Ascending aorta (tissue), 2 donors: ENCODE measurements around the gene HDAC10. TPM values are rescaled to one million over a fixed set of nuclear protein-coding genes. Genes with fewer than 3 reads are reported as not detected.

ENCODE experiments used
- DNase-seq, 2 donors: peaks; one replicate each; pipeline ENCODE4 v3.0.0-alpha.2; 2019; ENCODE audit warnings: low spot score in 2 of 2
- H3K27ac ChIP-seq, 2 donors: fragments of 200-600 bp; sonication (generic); one replicate each; pipeline ENCODE4 v1.5.1; 2016 to 2017; ENCODE audit warnings: mild to moderate bottlenecking in 1 of 2
- H3K27me3 ChIP-seq: fragments of 200-600 bp; sonication (generic); one replicate; pipeline ENCODE4 v1.5.1; 2017
- H3K36me3 ChIP-seq, 2 donors: fragments of 200-600 bp; sonication (generic); one replicate each; pipeline ENCODE4 v1.5.1; 2016
- H3K4me1 ChIP-seq, 2 donors: fragments of 200-600 bp; sonication (generic); one replicate each; pipeline ENCODE4 v1.5.1; 2016 to 2017; ENCODE audit warnings: mild to moderate bottlenecking in 1 of 2
- H3K4me3 ChIP-seq, 2 donors: fragments of 200-600 bp; sonication (generic); one replicate each; pipeline ENCODE4 v1.5.1; 2016 to 2017; ENCODE audit warnings: mild to moderate bottlenecking in 1 of 2
- H3K9me3 ChIP-seq, 2 donors: fragments of 200-600 bp; sonication (generic); one replicate each; pipeline ENCODE4 v1.5.1; 2016
- CTCF ChIP-seq, 3 experiments: fragments of 200-600 bp in 2 of 3; fragments of 450-650 bp in 1 of 3; sonication (generic) in 2 of 3; IDR thresholded peaks; one replicate each; pipeline ENCODE4 v1.5.1; 2016 to 2019; ENCODE audit warnings: antibody characterized with exemption in 3 of 3, mild to moderate bottlenecking in 1 of 3, moderate library complexity in 1 of 3
- intact Hi-C: fragments of 100-400 bp; cut with DNase I; formaldehyde crosslinking; loops from one replicate; pipeline ENCODE4 v1.15.1; 2023
- total RNA-seq: library from RNA; depleted of rRNA; stranded (reverse); fragments of >200 nt; gene quantifications from one replicate; pipeline ENCODE4 v1.1.0, GENCODE V29; 2016

HDAC10 gene
- total RNA-seq, 1 donor from 2014 or later: 73.2 TPM

GRCh38 chr22:50270666-50271394 lies 19.8 kb upstream of the HDAC10 start:
- Histone ChIP-seq H3K4me3 (peak overlapping the region; percentile 49 to 66), H3K9me3 (no peaks in the 10 kb centered on the region), H3K27ac (peak overlapping the region in 1 of 2 donors; percentile 41), H3K27me3 (no peaks in the 10 kb centered on the region), H3K4me1 (peaks cover 15 to 34% of the 10 kb centered on the region in 2 donors), H3K36me3 (peaks cover 11% of the 10 kb centered on the region in 2 donors)
- intact Hi-C loops: loop anchor here (2.0 kb wide), 1 partner anchor 18 kb away; no protein-coding TSS in a partner anchor
- TF ChIP-seq CTCF (IDR thresholded peaks at IDR 0.05): no peak
- peak in 1 of 2 donors; percentile 84 for DNase-seq

GRCh38 chr22:50269970-50270665 lies 19.1 kb upstream of the HDAC10 start, which contains the start of gene MAPK11:
MAPK11 (minus strand) TSS chr22:50270380; CDS start chr22:50270292, 88 bp downstream.
- peaks cover 15 to 34% of the 10 kb centered on the region in 2 donors for H3K4me1 ChIP-seq
- H3K27me3 ChIP-seq: no peaks in the 10 kb centered on the region
- TF ChIP-seq CTCF (IDR thresholded peaks at IDR 0.05): no peak
- no peaks in the 10 kb centered on the region for H3K9me3 ChIP-seq
- peak within 1 kb of the TSS; percentile 49 to 66 for H3K4me3 ChIP-seq
- no peak for DNase-seq
- peak within 1 kb of the TSS; percentile 42 to 51 for H3K27ac ChIP-seq
- intact Hi-C loops: loop anchor here (2.0 kb wide), 1 partner anchor 17 kb away; no protein-coding TSS in a partner anchor
- H3K36me3 ChIP-seq: peaks cover 3 to 4% of the 10 kb centered on the region in 2 donors

- H3K27me3 ChIP-seq: no peaks in the 10 kb centered on the region
- H3K9me3 ChIP-seq: no peaks in the 10 kb centered on the region
- TF ChIP-seq CTCF (IDR thresholded peaks at IDR 0.05): no peak
- intact Hi-C loops: no loop called here
- H3K4me1 ChIP-seq: peaks cover 15 to 34% of the 10 kb centered on the region in 2 donors
- peak overlapping the region; percentile 49 to 66 for H3K4me3 ChIP-seq
- DNase-seq: no peak
- peak overlapping the region; percentile 42 to 51 for H3K27ac ChIP-seq
- H3K36me3 ChIP-seq: no peaks in the 10 kb centered on the region
These were observed 18.5 kb upstream of the HDAC10 start for GRCh38 chr22:50269573-50269969.

GRCh38 chr22:50268655-50269113 lies 17.6 kb upstream of the HDAC10 start:
- no peak for DNase-seq
- no peak overlapping the region for H3K27ac ChIP-seq
- intact Hi-C loops: no loop called here
- H3K4me1 ChIP-seq: peaks cover 15 to 34% of the 10 kb centered on the region in 2 donors
- H3K27me3 ChIP-seq: no peaks in the 10 kb centered on the region
- no peak overlapping the region for H3K4me3 ChIP-seq
- no peak for TF ChIP-seq CTCF (IDR thresholded peaks at IDR 0.05)
- H3K36me3 ChIP-seq: no peaks in the 10 kb centered on the region
- no peaks in the 10 kb centered on the region for H3K9me3 ChIP-seq

- no peaks in the 10 kb centered on the region for H3K9me3 ChIP-seq
- TF ChIP-seq CTCF (IDR thresholded peaks at IDR 0.05): peak in 1 of 3 experiments; percentile 40
- intact Hi-C loops: no loop called here
- DNase-seq: no peak
- H3K27ac ChIP-seq: no peak overlapping the region
- peak overlapping the region; percentile 30 to 58 for H3K4me3 ChIP-seq
- H3K4me1 ChIP-seq: peaks cover 15 to 34% of the 10 kb centered on the region in 2 donors
- no peaks in the 10 kb centered on the region for H3K27me3 ChIP-seq
- H3K36me3 ChIP-seq: no peaks in the 10 kb centered on the region
These were observed 16.7 kb upstream of the HDAC10 start for GRCh38 chr22:50267591-50268390.
